ENCODE measurements around the gene ZBTB16. TPM values are rescaled to one million over a fixed set of nuclear protein-coding genes. Genes with fewer than 3 reads are reported as not detected.

Gene ZBTB16
- total RNA-seq, 2 donors from 2014 or later, result 3.3 to 4.0 TPM

DNA sequence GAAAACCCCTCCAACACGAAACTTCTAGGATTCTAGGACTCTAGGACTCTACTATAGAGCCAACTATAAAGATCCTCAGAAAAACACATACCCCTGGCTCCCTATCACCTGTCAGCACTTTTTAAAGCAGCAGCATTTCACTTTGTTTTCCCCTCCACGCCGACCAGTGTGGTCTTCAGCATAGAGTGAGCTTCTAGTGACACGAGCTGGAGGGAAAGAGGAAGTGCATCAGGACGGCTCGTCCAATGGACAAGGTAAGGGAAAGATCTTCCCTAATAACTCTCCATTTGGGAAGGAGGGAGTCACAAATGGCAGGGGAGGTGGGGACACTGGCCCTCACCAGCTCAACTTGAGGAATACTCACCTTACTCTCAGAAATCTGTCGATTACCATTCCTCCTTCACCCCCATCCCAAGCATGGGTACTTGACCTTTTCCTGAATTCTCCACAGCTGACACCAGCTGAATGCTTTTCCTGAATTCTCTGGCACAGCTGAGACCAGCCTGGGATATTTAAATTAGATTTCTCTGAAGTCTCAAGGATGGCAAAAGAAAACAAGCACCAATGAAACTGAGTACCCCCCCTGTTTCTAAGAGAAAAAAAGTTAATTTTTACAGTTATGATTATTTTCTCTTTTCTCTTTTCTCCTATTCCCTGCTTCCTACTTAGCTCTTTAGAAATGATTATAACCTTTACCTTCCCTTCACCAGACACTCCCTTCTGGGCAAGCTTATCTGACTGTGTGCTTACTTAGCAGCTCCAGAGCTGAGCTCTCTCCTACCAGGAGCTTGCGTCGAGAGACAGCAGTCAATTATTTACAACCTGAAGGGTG lies 203.4 kb downstream of the ZBTB16 start:
- Mint-ChIP-seq H3K36me3 (ENCODE audit: insufficient read depth in 2 of 2) (no peaks in the 10 kb centered on the region), H3K27me3 (ENCODE audit: low read depth) (no peaks in the 10 kb centered on the region), H3K9me3 (no peaks in the 10 kb centered on the region), H3K4me3 (no peak overlapping the region), H3K4me1 (ENCODE audit: low read depth) (no peaks in the 10 kb centered on the region), H3K27ac (no peak overlapping the region)
- ATAC-seq (replicated peaks in 1 of 2), result no peak
- DNase-seq, result no peak

DNA sequence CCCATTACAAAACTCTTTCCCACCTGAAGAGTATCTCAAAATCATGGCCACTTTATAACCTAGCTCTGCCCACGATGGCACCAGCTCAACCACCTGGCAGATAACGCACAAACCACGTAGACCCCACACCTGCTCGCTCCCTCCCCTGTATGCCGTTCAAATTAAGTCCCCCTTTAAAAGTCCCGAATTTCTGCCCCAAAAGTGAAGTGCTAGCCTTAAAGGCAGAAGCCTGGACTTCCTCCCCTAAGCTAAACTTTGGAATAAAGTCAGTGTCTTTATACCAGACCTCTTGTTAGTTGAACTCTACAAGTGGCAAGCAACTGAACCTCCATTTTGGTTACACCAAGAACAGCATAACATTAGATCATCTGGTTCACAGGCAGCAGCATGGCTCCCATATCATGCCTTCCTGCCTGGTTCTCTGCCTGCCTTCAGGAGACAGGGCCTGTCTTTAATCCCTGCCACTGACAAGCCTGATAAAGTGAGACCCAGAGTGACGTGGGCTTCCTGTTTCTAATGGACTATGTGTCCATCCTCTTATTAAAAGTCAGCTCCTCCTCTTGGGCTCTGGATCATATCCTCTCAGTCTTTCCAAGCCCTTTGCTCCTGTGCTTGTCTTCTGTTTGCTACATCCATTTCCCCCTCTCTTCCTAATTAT lies 204.1 kb downstream of the ZBTB16 start:
- no peaks in the 10 kb centered on the region for H3K36me3 Mint-ChIP-seq (ENCODE audit: insufficient read depth in 2 of 2)
- no peaks in the 10 kb centered on the region for H3K27me3 Mint-ChIP-seq (ENCODE audit: low read depth)
- no peaks in the 10 kb centered on the region for H3K4me1 Mint-ChIP-seq (ENCODE audit: low read depth)
- no peak overlapping the region for H3K27ac Mint-ChIP-seq
- H3K4me3 Mint-ChIP-seq, result no peak overlapping the region
- no peak for ATAC-seq (replicated peaks in 1 of 2)
- H3K9me3 Mint-ChIP-seq, result no peaks in the 10 kb centered on the region
- no peak for DNase-seq

DNA sequence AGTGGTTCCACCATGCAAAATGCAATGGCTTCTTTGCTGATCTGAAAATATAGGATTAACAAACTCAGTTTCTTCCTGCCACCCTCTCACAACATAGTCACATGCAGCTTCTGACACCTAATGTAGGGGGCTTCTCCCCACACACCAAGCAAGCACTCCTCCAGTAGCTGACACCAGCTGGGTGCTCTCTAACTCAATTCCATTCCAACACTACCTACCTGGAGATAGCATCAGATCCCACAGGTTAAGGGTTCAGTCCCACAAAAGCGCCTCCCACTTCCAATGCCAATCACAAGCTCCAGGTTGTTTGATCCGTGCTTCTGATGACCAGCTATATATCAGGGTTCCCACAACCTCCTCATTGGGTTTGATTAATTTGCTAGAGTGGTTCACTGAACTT lies 204.9 kb downstream of the ZBTB16 start:
- H3K36me3 Mint-ChIP-seq (ENCODE audit: insufficient read depth in 2 of 2), result no peaks in the 10 kb centered on the region
- no peak overlapping the region for H3K27ac Mint-ChIP-seq
- ATAC-seq (replicated peaks in 1 of 2), result no peak
- H3K9me3 Mint-ChIP-seq, result no peaks in the 10 kb centered on the region
- no peak for DNase-seq
- H3K27me3 Mint-ChIP-seq (ENCODE audit: low read depth), result peaks cover 4% of the 10 kb centered on the region
- H3K4me3 Mint-ChIP-seq, result no peak overlapping the region
- no peaks in the 10 kb centered on the region for H3K4me1 Mint-ChIP-seq (ENCODE audit: low read depth)

DNA sequence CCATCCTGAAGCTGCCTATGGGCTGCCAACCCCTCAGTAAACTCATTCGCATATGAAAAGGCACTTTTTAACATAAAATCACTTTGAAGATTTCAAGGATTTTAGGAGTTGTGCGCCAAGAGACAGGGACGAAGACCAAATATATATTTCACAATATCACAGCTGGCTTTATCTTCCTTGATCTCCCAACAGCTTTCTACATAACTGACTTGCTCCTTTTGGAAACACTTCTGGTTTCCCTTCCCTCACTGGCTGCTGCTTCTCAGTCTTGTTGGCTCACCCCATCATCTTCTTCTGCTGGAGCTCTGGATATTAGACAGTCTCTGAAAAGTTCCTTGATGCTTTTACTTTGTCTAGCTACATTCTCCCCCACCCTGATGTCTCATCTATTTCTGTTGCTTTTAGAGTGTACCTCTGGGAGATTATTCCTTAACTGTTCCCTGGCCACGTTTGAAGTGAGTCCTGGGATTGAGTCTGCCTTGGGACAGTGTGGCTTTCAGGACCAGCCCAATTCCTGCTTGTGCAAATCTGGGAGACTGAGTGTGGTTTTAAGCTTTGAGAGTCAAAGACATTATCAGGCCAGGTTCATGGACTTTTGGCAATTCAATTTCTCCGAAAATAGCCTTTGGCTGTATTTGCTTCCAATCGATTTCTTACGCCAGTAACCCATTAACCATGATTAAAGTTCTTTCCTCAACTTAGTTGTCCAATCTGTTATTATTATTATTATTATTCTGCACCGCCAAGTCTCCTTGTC lies 205.8 kb downstream of the ZBTB16 start:
- no peak for ATAC-seq (replicated peaks in 1 of 2)
- H3K9me3 Mint-ChIP-seq, result no peaks in the 10 kb centered on the region
- peaks cover 7% of the 10 kb centered on the region for H3K27me3 Mint-ChIP-seq (ENCODE audit: low read depth)
- no peak overlapping the region for H3K27ac Mint-ChIP-seq
- no peaks in the 10 kb centered on the region for H3K36me3 Mint-ChIP-seq (ENCODE audit: insufficient read depth in 2 of 2)
- H3K4me1 Mint-ChIP-seq (ENCODE audit: low read depth), result no peaks in the 10 kb centered on the region
- no peak overlapping the region for H3K4me3 Mint-ChIP-seq
- no peak for DNase-seq

DNA sequence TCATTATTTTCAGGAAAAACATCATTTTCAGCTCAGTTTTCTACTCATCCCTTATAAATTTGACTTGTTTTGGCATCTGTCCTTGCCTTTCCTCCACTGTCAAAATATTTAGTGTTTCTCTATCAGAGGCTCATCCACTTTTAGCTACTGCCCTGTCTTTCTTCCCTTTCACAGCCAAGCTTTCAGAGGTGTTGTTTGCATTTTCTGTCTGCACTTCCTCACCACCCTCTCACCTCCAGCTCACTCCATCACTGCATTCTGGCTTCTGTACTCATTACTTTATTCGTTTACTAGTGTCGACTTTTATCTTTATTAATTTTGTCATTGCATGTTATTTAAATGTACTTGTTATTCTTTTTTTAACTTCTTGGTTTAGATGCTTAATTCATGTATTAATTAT lies 210.0 kb downstream of the ZBTB16 start:
- no peaks in the 10 kb centered on the region for H3K4me1 Mint-ChIP-seq (ENCODE audit: low read depth)
- no peaks in the 10 kb centered on the region for H3K36me3 Mint-ChIP-seq (ENCODE audit: insufficient read depth in 2 of 2)
- no peak overlapping the region for H3K27ac Mint-ChIP-seq
- H3K9me3 Mint-ChIP-seq, result no peaks in the 10 kb centered on the region
- no peak overlapping the region for H3K4me3 Mint-ChIP-seq
- H3K27me3 Mint-ChIP-seq (ENCODE audit: low read depth), result peaks cover 20% of the 10 kb centered on the region
- ATAC-seq (replicated peaks in 1 of 2), result no peak
- DNase-seq, result no peak

DNA sequence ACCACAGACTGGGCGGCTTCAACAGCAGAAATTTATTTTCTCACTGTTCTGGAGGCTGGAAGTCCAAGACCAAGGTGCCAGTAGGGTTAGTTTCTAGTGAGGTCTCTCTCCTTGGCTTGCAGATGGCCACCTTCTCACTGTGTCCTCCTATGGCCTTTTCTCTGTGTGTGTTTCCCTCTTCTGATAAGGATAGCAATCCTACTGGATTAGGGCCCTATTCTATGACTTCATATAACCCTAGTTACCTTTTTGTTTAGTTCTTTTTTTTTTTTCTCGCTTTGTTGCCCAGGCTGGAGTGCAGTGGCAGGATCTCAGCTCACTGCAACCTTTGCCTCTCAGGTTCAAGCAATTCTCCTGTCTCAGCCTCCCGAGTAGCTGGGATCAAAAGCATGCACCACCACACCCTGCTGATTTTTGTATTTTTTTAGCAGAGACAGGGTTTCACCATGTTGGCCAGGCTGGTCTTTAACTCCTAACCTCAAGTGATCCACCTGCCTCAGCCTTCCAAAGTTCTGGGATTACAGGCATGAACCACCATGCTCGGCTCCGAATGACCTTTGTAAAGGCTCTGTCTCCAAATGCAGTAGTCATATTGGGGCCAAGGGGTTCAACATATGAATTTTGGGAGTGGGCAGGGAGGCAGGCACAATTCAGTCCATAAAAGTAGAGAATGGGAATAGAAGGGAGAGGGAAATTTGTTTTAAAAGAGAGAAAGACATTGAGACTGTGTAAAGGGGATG lies 211.2 kb downstream of the ZBTB16 start:
- Mint-ChIP-seq H3K4me3 (no peak overlapping the region), H3K27me3 (ENCODE audit: low read depth) (peaks cover 25% of the 10 kb centered on the region), H3K4me1 (ENCODE audit: low read depth) (no peaks in the 10 kb centered on the region), H3K9me3 (no peaks in the 10 kb centered on the region), H3K27ac (no peak overlapping the region), H3K36me3 (ENCODE audit: insufficient read depth in 2 of 2) (no peaks in the 10 kb centered on the region)
- DNase-seq, result no peak
- no peak for ATAC-seq (replicated peaks in 1 of 2)

DNA sequence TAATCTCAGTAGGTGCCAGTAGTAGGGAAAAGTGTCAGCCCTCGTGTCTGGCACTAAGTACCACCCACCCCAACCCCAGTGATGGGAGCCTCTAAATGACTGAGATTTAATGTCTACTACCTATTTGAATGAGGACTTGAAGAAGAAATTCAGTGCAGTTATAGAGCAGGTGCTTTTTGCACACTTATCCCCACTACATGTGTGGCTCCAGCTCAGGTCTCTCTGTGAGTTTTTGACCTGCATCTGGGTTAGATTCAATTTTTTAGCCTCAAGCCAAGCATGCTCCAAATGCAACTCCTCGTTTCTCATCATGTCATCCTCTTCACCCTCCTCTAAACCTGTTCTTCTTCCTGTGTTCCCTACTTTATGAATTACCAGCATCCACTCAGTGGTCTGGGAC lies 211.8 kb downstream of the ZBTB16 start:
- no peak for ATAC-seq (replicated peaks in 1 of 2)
- Mint-ChIP-seq H3K4me3 (no peak overlapping the region), H3K27ac (no peak overlapping the region), H3K9me3 (no peaks in the 10 kb centered on the region), H3K4me1 (ENCODE audit: low read depth) (no peaks in the 10 kb centered on the region), H3K36me3 (ENCODE audit: insufficient read depth in 2 of 2) (no peaks in the 10 kb centered on the region), H3K27me3 (ENCODE audit: low read depth) (peaks cover 25% of the 10 kb centered on the region)
- no peak for DNase-seq

DNA sequence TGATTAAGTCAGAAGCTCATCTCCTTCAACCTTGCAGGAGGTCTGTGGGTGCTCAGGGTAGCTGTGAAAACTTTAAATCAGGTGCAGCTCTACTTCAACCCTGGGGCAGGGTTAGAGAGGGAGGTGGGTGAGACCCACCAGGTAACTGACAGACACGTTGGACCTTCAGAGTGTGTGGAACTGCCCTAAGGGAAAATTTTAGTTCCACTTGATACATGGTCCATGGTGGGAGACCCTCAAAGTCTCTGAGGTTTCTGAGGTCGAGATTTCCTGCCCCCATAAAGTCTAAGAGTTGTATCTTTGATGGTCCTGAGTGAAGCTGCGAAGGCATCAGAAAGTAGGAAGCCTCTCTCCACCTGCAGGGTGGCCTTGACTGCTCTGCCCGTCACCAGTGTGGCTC lies 212.8 kb downstream of the ZBTB16 start:
- Mint-ChIP-seq H3K9me3 (no peaks in the 10 kb centered on the region), H3K4me1 (ENCODE audit: low read depth) (no peaks in the 10 kb centered on the region), H3K4me3 (no peak overlapping the region), H3K36me3 (ENCODE audit: insufficient read depth in 2 of 2) (no peaks in the 10 kb centered on the region), H3K27ac (no peak overlapping the region), H3K27me3 (ENCODE audit: low read depth) (peaks cover 25% of the 10 kb centered on the region)
- DNase-seq (no peak), ATAC-seq (replicated peaks in 1 of 2) (no peak)

DNA sequence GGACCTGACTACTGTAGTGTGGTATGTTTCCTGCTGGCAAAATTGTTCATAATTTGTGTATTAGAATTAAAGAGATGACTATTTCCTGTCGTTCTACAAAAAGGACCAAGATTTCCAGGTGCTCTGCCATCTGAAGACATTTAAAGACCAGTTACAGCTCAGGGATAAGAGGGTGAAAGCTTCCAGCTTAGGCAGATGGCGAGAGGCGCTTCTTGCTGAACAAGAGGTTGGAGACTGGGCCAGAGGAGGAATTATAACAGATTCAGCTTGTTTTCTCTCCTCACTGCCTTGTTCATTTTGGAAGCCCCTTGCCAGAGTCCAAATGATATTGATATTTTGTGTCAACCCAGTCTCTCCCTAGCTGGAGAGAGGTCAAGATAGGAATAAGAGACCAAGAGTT lies 213.6 kb downstream of the ZBTB16 start:
- Mint-ChIP-seq H3K27me3 (ENCODE audit: low read depth) (peaks cover 25% of the 10 kb centered on the region), H3K36me3 (ENCODE audit: insufficient read depth in 2 of 2) (no peaks in the 10 kb centered on the region), H3K9me3 (no peaks in the 10 kb centered on the region), H3K27ac (no peak overlapping the region), H3K4me3 (no peak overlapping the region), H3K4me1 (ENCODE audit: low read depth) (no peaks in the 10 kb centered on the region)
- ATAC-seq (replicated peaks in 1 of 2), result no peak
- no peak for DNase-seq

DNA sequence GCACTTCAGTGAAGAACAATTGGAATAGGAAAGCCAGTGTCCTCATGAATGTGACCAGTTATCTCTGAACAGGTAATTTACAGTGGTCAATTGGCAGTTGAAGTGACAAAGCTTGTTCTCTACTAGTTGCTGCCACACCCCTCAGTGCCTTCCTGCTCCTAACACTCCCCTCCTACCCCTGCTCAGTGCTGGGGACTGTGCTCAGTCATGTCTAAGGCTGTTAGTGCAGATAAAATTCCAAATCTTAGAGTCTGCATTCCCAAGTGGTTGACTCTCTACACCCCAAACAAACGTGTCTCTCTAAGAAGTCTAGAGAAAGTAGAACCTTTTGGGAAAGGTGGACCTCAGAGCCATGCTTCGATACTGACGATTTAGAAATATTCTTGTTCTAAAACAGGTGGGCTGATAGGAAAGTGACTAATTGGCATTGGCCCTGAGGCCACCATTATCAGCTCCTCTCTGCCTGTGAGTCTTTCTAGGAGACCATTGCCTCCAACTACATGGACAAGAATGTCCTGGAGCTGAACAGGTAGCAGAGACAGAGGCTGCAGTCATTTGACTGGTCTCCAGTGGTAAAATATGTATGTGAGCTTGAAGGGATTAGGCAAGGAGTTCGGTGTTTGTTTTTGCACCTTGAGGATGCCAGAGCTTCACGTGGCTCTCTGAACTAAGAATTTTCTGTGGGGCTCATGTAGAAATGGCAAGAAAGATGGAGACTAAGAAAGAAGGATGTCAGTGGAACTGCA lies 214.6 kb downstream of the ZBTB16 start:
- Mint-ChIP-seq H3K36me3 (ENCODE audit: insufficient read depth in 2 of 2) (no peaks in the 10 kb centered on the region), H3K4me3 (no peak overlapping the region), H3K4me1 (ENCODE audit: low read depth) (no peaks in the 10 kb centered on the region), H3K27me3 (ENCODE audit: low read depth) (peaks cover 34% of the 10 kb centered on the region), H3K27ac (no peak overlapping the region), H3K9me3 (no peaks in the 10 kb centered on the region)
- DNase-seq, result no peak
- no peak for ATAC-seq (replicated peaks in 1 of 2)

DNA sequence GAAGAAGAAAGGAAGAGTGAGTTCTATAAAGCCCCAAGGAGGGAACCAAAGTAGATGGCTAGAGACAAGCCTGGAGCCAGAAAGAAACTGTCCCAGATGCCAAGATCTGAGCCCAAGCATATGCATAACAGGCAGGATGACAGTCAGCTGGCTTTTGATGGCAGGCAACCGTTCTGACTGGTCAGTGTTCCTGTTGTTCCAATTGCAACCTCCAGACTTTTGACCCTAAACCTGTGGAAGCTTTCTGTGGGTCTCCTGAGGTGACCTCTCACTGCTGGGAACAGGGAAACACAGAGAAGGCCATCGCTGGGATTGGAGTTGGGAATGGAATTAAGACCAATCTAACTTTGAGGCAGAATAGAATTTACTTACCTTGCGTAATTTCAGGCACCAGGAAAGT lies 215.1 kb downstream of the ZBTB16 start:
- Mint-ChIP-seq H3K4me1 (ENCODE audit: low read depth) (no peaks in the 10 kb centered on the region), H3K9me3 (no peaks in the 10 kb centered on the region), H3K4me3 (no peak overlapping the region), H3K27ac (no peak overlapping the region), H3K36me3 (ENCODE audit: insufficient read depth in 2 of 2) (no peaks in the 10 kb centered on the region), H3K27me3 (ENCODE audit: low read depth) (peaks cover 34% of the 10 kb centered on the region)
- ATAC-seq (replicated peaks in 1 of 2), result no peak
- DNase-seq, result no peak

DNA sequence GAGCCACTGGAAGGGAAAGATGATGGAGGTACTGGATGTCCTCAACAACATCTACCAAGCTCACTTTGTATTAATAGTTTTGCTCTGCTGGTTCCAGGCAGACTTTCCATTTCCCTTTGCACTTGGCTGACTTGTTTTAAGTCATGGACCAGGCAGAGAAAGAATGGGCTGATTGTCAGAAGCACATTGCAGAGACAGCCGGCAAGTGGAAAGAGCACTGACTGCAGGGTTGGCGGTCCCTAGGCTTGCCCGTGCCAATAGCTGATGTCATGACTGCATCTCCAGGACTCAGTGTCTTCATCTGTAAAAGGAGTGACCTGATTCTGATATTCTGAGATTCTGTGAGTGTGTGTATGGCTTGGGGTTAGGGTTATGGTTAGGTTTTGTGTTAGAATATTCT lies 215.8 kb downstream of the ZBTB16 start:
- H3K27me3 Mint-ChIP-seq (ENCODE audit: low read depth), result peaks cover 37% of the 10 kb centered on the region
- no peak overlapping the region for H3K4me3 Mint-ChIP-seq
- H3K4me1 Mint-ChIP-seq (ENCODE audit: low read depth), result no peaks in the 10 kb centered on the region
- no peak for ATAC-seq (replicated peaks in 1 of 2)
- no peaks in the 10 kb centered on the region for H3K9me3 Mint-ChIP-seq
- H3K27ac Mint-ChIP-seq, result no peak overlapping the region
- DNase-seq, result no peak
- H3K36me3 Mint-ChIP-seq (ENCODE audit: insufficient read depth in 2 of 2), result no peaks in the 10 kb centered on the region
